NCI-H1417 treated with DMSO at 0.1 percent for 48 hours (cell line): Measurements from ENCODE around the gene AKAP13.
A peak's percentile ranks its signal among the peaks of the same experiment; 100 is the strongest.
"Not testable (repeated sequence)": the region's sequence is repeated elsewhere in the genome, so short reads cannot be mapped to it uniquely, and the experiment has no call there.

Source experiments
- DNase-seq: peaks from one replicate; lab custom pipeline; 2025; lab: John Stamatoyannopoulos, UW

The AKAP13 gene

GRCh38 chr15:85480923-85481322 is 100.5 kb downstream of the AKAP13 start:
- no peak for DNase-seq

GRCh38 chr15:85481543-85481942 is 101.1 kb downstream of the AKAP13 start:
- DNase-seq, result not testable (repeated sequence)

GRCh38 chr15:85482894-85483293 is 102.5 kb downstream of the AKAP13 start:
- no peak for DNase-seq

- DNase-seq, result not testable (repeated sequence)
Measured at GRCh38 chr15:85483955-85484354, 103.6 kb downstream of the AKAP13 start.

- DNase-seq, result not testable (repeated sequence)
Measured at GRCh38 chr15:85484923-85485322, 104.5 kb downstream of the AKAP13 start.

- peak; percentile 89 for DNase-seq
Measured at GRCh38 chr15:85485956-85486567, 105.7 kb downstream of the AKAP13 start.

- DNase-seq, result not testable (repeated sequence)
Measured at GRCh38 chr15:85487796-85488195, 107.4 kb downstream of the AKAP13 start.

GRCh38 chr15:85488997-85489396 is 108.6 kb downstream of the AKAP13 start:
- no peak for DNase-seq

- DNase-seq, result no peak
Measured at GRCh38 chr15:85489773-85490493, 109.5 kb downstream of the AKAP13 start.

- no peak for DNase-seq
Measured at GRCh38 chr15:85490856-85491255, 110.5 kb downstream of the AKAP13 start.

- DNase-seq, result no peak
Measured at GRCh38 chr15:85491691-85492090, 111.3 kb downstream of the AKAP13 start.

- no peak for DNase-seq
Measured at GRCh38 chr15:85492406-85492805, 112.0 kb downstream of the AKAP13 start.

GRCh38 chr15:85493260-85493659 is 112.9 kb downstream of the AKAP13 start:
- DNase-seq, result no peak

GRCh38 chr15:85494048-85494777 is 113.8 kb downstream of the AKAP13 start:
- no peak for DNase-seq

GRCh38 chr15:85495096-85495495 is 114.7 kb downstream of the AKAP13 start:
- no peak for DNase-seq

GRCh38 chr15:85495544-85495943 is 115.1 kb downstream of the AKAP13 start:
- DNase-seq, result no peak

GRCh38 chr15:85496151-85496550 is 115.7 kb downstream of the AKAP13 start:
- no peak for DNase-seq

GRCh38 chr15:85496551-85497171 is 116.3 kb downstream of the AKAP13 start:
- DNase-seq, result no peak

- DNase-seq, result no peak
Measured at GRCh38 chr15:85497172-85497569, 116.8 kb downstream of the AKAP13 start.

- no peak for DNase-seq
Measured at GRCh38 chr15:85498471-85498870, 118.1 kb downstream of the AKAP13 start.

GRCh38 chr15:85499371-85499887 is 119.0 kb downstream of the AKAP13 start:
- DNase-seq, result no peak

GRCh38 chr15:85500060-85500708 is 119.8 kb downstream of the AKAP13 start:
- no peak for DNase-seq
